Activated T-cell treated with anti-CD3 and anti-CD28 coated beads for 48 hours (primary cell): Measurements from ENCODE around the gene DCTN5.
"Not testable (repeated sequence)": the region's sequence is repeated elsewhere in the genome, so short reads cannot be mapped to it uniquely, and the experiment has no call there.

Experiments
- DNase-seq: peaks from one replicate; pipeline ENCODE4 v3.0.0-alpha.2; 2020; ENCODE audit warnings: low read depth

The DCTN5 gene

GRCh38 chr16:23694265-23694643, 53.0 kb downstream of the DCTN5 start:
- DNase-seq, result no peak

GRCh38 chr16:23694644-23695373, 53.5 kb downstream of the DCTN5 start:
- DNase-seq, result no peak

- DNase-seq, result no peak
These were observed 54.5 kb downstream of the DCTN5 start for GRCh38 chr16:23695756-23696155.

GRCh38 chr16:23699100-23699499, 57.8 kb downstream of the DCTN5 start:
- no peak for DNase-seq

- DNase-seq, result no peak
These were observed 58.8 kb downstream of the DCTN5 start for GRCh38 chr16:23700093-23700492.

- DNase-seq, result no peak
These were observed 59.2 kb downstream of the DCTN5 start for GRCh38 chr16:23700509-23700908.

DNA sequence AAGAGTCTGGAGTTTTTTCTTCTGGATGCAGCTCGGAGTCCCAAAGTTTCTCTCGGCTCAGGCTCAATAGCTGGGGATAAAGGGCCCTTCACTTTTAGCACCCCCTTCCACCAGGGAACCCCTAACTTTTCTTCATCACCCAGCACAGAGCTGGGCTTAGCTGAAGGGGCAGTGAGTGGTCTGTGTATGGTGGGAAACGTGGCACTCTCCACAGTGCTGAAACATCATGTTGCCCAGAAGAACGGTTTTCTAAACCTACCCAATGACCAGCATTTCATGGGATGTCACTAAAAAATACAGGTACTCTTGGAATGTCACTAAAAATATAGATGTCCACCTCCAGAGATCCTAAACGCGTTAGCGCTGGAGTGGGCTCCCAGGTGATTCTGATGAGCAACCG, 59.8 kb downstream of the DCTN5 start:
- DNase-seq, result no peak

DNA sequence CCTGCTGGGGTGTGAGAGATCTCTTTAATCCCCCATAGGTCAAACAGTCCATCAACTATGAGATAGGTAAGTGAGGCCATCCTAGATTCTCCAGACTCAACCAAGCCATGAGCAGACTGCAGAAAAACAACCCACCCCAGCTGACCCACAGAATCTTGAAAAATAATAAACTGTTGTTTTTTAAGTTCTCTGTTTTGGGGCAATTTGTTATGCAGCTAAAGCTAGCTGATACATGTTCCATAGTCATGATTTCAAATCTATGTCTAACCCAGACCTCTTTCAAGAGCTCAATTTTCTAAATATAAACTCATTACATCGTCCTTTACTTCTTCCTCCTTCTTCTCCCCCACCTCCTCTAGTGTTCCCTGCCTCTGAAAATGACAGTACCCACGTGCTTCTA, 61.7 kb downstream of the DCTN5 start:
- no peak for DNase-seq

DNA sequence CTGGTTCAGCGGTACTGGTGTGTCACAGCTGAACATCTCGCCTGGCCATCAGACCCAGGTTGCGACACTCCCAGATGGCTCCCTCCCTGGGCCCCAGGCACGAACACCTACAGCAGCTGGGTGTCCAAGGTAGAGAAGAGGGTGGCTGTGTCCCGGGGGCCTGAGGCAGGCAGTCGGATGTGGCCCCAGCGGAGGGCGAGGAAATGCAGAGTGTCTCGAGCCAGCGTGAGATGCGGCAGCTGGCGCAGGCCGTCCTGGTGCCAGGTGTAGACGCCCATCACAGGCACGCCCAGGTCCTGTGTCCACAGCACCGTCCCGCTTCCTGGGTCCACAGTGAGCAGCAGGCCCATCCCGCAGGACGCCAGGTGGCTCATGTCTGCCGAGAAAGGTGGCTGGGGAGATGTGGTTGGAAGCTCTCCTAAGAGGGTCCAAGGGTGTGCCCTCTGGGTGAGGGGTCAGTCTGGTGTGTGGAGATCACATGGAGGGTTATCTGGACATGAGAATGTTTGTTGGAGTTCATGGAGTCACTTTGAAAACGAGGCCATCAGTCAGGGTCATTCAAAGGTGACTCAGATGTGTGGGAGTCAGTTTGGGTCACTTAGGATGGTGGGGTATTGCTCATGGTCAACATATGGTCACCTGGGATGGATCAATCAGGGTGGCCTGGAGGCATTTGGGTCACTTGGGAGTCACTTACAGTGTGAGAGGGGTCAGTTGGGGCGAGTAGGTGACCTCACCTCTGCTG, 63.7 kb downstream of the DCTN5 start:
- no peak for DNase-seq

DNA sequence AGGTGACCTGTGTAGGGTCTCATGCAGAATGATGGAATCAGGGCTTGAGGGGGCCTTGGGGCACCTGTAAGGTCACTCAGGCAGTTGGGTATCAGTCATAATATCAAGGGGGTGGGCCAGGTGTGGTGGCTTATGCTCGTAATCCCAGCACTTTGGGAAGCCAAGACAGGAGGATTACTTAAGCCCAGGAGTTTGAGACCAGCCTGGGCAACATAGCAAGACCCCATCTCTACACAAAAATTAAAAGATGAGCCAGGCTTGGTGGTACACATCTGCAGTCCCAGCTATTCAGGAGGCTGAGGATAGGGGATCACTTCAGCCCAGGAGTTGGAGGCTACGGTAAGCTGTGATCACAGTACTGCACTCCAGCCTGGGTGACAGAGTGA, 64.2 kb downstream of the DCTN5 start:
- no peak for DNase-seq

DNA sequence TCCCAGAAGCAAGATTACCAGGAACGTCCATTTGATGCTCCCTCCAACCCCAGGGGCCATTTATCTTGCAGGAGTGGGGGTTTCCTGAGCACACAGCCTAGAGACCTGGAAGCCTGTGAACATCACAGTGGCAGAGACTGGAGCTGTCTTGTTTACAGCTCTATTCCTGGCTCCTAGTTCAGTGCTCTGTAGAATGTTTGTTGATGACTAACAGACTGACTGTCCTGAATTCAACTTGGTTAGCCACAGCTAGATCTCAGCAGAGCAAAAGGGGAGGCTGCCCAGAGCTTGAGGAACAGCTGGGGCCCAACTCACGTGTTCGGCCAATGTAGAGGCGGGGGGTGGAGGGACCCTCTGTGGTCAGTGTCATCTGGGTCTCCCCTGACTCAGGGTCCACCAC, 65.2 kb downstream of the DCTN5 start:
- DNase-seq, result no peak

DNA sequence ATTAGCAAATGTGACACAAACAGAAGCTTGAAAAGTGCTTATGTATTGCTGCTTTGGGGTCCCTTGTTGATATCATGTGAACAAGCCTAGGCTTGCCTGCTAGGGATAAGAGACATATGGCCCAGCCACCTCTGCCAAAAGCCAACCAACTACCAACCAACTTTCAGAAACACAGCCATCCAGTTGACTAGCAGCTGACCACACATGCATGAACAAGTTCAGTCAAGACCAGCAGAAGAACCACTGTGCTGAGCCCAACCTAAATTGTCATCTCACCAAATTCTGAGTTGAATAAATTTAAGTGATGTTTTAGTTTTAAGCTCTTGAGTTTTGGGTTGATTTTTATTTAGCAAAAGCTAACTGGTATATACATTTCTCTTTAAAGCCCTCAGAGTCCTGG, 68.3 kb downstream of the DCTN5 start:
- no peak for DNase-seq

DNA sequence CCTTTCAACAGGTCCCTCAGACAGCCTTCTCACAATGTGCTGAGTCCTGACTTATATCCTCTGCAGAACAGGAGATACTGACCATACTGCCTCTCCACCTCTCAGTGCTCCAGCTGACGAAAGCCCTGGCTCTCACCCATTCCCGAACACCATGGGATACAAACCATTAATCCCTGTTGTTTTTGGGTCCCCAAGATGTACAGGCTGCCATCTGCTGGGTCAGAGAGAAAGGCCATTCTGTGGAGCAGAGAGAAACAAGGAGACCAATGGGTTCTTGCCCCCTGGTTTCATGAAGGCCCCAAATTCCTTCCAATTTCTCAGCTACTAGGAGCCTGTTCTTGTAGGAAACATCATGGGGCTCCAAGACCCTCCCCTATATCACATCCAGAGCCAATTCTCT, 68.7 kb downstream of the DCTN5 start:
- no peak for DNase-seq

DNA sequence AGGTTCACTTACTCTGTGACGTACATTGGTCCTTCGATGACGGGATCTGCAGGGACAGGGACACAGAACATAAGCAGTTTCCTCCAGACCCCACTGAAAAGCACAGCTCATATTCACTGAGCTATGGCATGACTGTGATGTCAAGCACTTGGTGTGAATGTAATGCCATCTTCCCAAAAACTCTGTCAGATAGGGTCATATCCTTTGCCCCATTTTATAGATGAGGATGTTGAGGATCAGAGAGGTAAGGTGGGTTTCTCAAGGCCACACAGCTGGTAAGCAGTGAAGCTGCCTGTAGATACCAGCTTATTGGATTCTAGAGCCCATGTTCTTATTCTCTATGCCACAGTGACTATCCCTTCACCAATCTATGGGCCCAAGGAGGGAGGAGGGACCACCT, 69.2 kb downstream of the DCTN5 start:
- DNase-seq, result no peak

DNA sequence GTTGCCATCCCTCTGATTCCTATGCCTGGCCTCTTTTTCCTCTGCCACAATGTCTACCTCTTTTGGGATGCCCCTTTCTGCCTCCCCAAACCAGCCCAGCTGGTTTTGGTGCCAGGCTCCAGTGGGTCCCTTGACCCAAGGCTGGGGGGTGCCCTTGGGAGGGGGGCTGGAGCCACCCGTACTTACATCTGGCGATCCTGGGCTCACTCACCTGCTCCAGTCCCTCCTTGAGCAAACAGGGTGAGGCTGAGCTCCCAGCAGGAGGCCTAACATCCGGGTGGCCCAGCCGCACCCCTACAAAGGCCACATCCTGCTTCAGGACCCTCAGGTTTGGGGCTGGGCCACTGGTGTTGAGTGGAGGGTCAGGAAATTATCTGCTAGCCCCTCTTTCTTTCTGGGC, 70.5 kb downstream of the DCTN5 start:
- no peak for DNase-seq

DNA sequence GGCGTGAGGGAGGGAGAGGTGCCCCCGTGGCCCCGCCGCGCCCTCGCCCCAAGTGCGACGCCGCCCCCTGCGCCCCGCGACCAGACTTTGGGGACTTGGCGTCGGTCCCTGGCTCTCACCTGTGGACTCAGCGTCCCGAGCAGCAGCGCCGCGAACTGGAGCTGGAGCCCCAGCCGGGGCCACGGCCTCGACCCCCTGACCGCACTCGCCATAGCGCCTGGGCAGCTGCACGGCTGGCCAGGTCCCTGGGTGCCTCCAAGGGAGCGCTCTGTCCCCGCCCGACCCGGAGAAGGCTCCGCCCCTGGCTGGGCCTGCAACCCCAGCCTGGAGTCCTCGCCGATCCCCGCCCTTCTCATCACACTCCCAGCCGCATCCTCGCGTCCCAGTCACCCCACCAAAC, 71.7 kb downstream of the DCTN5 start, which contains the start of gene ERN2:
Gene ERN2, minus strand, starts transcription at position 247 of the 400 bp plus-strand sequence. Its CDS starts 35 bp downstream, at position 212.
- no peak for DNase-seq

DNA sequence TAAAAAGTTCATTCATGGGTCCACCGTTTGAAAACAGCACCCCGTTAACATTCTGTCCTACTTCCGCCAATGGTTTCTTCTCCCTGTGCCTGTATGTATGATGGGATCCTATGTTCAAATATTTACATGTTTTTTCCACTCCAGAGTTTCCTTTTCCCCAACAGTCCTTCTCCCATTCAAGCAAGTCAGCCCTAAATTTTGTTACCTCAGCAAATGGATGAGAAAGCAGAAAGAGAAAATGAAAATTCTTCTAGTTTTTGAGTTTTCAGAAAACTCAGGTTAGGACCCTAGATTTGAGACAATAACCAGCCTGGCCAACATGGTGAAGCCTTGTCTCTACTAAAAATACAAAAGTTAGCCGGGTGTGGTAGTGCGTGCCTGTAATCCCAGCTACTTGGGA, 75.2 kb downstream of the DCTN5 start:
- DNase-seq, result no peak

- DNase-seq, result not testable (repeated sequence)
These were observed 81.5 kb downstream of the DCTN5 start for GRCh38 chr16:23722613-23723240.

DNA sequence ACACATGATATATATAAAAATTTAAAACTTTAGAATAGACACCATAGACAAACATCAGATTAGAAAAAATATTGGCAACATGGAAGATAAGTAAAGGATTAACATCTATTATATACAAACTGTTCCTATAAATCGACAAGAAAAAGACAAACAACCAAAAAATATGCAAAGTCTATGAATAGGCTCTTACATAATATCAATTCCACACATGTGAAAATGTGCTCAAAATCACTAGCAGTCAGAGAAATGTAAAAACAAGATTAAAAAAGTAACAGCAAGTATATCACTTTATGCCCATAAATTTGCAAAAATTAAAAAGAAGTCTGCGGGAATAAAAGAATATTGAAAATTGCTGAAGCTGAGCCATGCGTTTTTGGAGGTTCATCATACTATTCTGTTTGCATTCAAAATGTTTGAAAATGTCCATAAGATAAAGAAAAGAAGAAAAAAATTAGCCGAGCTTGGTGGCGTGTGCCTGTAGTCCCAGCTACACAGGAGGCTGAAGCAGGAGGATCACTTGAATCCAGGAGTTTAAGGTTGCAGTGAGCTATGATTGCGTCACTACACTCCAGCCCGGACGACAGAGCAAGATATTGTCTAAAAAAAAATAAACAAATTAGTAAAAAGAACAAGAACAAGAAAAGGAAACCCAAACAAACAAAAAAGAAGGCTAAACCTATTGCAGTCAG, 83.0 kb downstream of the DCTN5 start:
- no peak for DNase-seq

GRCh38 chr16:23724785-23725131, 83.5 kb downstream of the DCTN5 start:
- DNase-seq, result no peak

GRCh38 chr16:23726710-23727109, 85.4 kb downstream of the DCTN5 start:
- no peak for DNase-seq
